Gastrocnemius medialis (tissue), 4 donors: ENCODE results near the gene SARM1.

ENCODE experiments used
- CTCF ChIP-seq, 5 experiments: fragments of 450-650 bp in 3 of 5; fragments of 200-600 bp in 2 of 5; sonication (generic) in 2 of 5; IDR thresholded peaks in 4 of 5; conservative IDR thresholded peaks in 1 of 5; 1 replicate in 4 of 5; 2 replicates in 1 of 5; pipeline ENCODE4 v1.5.1; 2016 to 2019; ENCODE audit warnings: antibody characterized with exemption in 5 of 5, mild to moderate bottlenecking in 3 of 5, moderate library complexity in 3 of 5
- POLR2A ChIP-seq, 2 donors: fragments of 450-650 bp; IDR thresholded peaks; one replicate each; pipeline ENCODE4 v1.6.1; 2017; ENCODE audit warnings: antibody characterized with exemption in 2 of 2, mild to moderate bottlenecking in 2 of 2, moderate library complexity in 2 of 2

- TF ChIP-seq CTCF (IDR thresholded peaks at IDR 0.05 in 4 of 5, conservative IDR thresholded peaks at IDR 0.05 in 1 of 5) (no peak), POLR2A (IDR thresholded peaks at IDR 0.05) (no peak)
Measured at GRCh38 chr17:28350271-28350670, 21.2 kb upstream of the SARM1 start.
